ENCODE measurements around the gene ZFP36.

Gene ZFP36

GRCh38 chr19:39382991-39383828, 23.4 kb upstream of the ZFP36 start:
- FAIRE-seq (no peak), DNase-seq (ENCODE audit: insufficient read length, low spot score) (no peak)

- DNase-seq (ENCODE audit: insufficient read length, low spot score): no peak
- FAIRE-seq: no peak
Measured at GRCh38 chr19:39384839-39385568, 21.6 kb upstream of the ZFP36 start.

- DNase-seq (ENCODE audit: insufficient read length, low spot score) (no peak), FAIRE-seq (no peak)
Measured at GRCh38 chr19:39385629-39386411, 20.8 kb upstream of the ZFP36 start.

GRCh38 chr19:39386557-39386956, 20.1 kb upstream of the ZFP36 start:
- FAIRE-seq (no peak), DNase-seq (ENCODE audit: insufficient read length, low spot score) (no peak)

GRCh38 chr19:39388657-39389056, 18.0 kb upstream of the ZFP36 start:
- DNase-seq (ENCODE audit: insufficient read length, low spot score) (no peak), FAIRE-seq (no peak)

- FAIRE-seq: no peak
- DNase-seq (ENCODE audit: insufficient read length, low spot score): no peak
Measured at GRCh38 chr19:39389631-39390414, 16.8 kb upstream of the ZFP36 start.

- DNase-seq (ENCODE audit: insufficient read length, low spot score) (no peak), FAIRE-seq (peak; percentile 72)
Measured at GRCh38 chr19:39390451-39390750, 16.2 kb upstream of the ZFP36 start.

- DNase-seq (ENCODE audit: insufficient read length, low spot score) (peak; percentile 97), FAIRE-seq (peak; percentile 100)
Measured at GRCh38 chr19:39390751-39391437, 15.8 kb upstream of the ZFP36 start, which contains the start of the genes MED29 and PAF1. MED29 (plus strand) TSS chr19:39391378; CDS start chr19:39391423, 45 bp downstream. PAF1 (minus strand) TSS chr19:39391106; CDS start chr19:39390864, 242 bp downstream.

- peak; percentile 83 for FAIRE-seq
- DNase-seq (ENCODE audit: insufficient read length, low spot score): peak; percentile 78
Measured at GRCh38 chr19:39397360-39398296, 9.0 kb upstream of the ZFP36 start.

- no peak for FAIRE-seq
Measured at GRCh38 chr19:39398297-39398864, 8.3 kb upstream of the ZFP36 start.

GRCh38 chr19:39399668-39400050, 7.0 kb upstream of the ZFP36 start:
- DNase-seq (ENCODE audit: insufficient read length, low spot score) (no peak), FAIRE-seq (no peak)

More at GRCh38 chr19:39398297-39398864, 8.3 kb upstream of the ZFP36 start:
- DNase-seq (ENCODE audit: insufficient read length, low spot score): no peak

GRCh38 chr19:39400061-39400460, 6.6 kb upstream of the ZFP36 start:
- no peak for DNase-seq (ENCODE audit: insufficient read length, low spot score)
- no peak for FAIRE-seq

- no peak for FAIRE-seq
- DNase-seq (ENCODE audit: insufficient read length, low spot score): no peak
Measured at GRCh38 chr19:39401070-39401548, 5.5 kb upstream of the ZFP36 start.

- peak; percentile 81 for FAIRE-seq
- DNase-seq (ENCODE audit: insufficient read length, low spot score): no peak
Measured at GRCh38 chr19:39401549-39402345, 4.9 kb upstream of the ZFP36 start.

- no peak for DNase-seq (ENCODE audit: insufficient read length, low spot score)
- FAIRE-seq: peak; percentile 74
Measured at GRCh38 chr19:39402346-39403300, 4.0 kb upstream of the ZFP36 start.
